ENCODE measurements around the gene DCAF12L2.
"Not testable (repeated sequence)": the region's sequence is repeated elsewhere in the genome, so short reads cannot be mapped to it uniquely, and the experiment has no call there.

The DCAF12L2 gene

GRCh38 chrX:126165721-126166461 lies at the start of gene DCAF12L2:
Gene DCAF12L2 (minus strand): TSS chrX:126166289. CDS start chrX:126165924, 365 bp downstream.
- DNase-seq: no peak

DNA sequence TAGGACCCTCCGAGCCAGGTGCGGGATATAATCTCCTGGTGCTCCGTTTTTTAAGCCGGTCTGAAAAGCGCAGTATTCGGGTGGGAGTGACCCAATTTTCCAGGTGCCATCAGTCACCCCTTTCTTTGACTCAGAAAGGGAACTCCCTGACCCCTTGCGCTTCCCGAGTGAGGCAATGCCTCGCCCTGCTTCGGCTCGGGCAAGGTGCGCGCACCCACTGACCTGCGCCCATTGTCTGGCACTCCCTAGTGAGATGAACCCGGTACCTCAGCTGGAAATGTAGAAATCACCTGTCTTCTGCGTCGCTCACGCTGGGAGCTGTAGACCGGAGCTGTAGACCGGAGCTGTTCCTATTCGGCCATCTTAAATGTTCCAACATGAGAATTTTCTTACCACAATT lies 24.8 kb upstream of the DCAF12L2 start:
- DNase-seq: not testable (repeated sequence)

DNA sequence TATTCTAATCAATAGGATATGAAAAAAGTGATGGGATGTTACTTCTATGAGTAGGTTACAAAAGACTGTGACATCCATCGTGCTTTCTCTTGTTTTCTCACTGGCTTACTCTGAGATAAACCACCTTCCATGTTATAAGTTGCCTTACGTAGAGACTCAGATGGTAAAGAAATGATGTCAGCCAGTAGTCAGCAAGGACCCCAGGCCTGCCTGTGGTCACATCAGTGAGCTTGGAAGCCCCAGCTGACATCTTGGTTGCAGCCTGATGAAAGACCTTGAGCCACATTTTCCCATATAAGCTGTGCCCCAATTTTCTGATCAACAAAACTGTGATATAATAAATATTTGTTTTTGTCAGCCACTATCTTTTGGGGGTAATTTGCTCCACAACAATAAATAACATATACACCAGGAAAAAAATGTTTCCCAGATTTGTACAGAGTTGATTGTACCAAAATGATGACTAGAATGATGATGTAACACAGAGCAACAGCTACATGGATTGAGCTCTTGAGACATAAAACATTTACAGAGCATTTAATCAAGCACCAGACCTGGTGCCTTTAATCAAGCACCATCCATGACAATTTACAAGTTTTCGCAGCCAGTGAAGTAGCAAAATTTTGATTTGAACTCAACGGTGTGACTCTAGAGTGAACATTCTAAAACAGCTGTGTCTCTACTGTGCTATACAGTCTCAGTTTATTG lies 11.2 kb upstream of the DCAF12L2 start:
- no peak for DNase-seq

- DNase-seq: no peak
Measured at GRCh38 chrX:126170720-126171119, 4.6 kb upstream of the DCAF12L2 start.

DNA sequence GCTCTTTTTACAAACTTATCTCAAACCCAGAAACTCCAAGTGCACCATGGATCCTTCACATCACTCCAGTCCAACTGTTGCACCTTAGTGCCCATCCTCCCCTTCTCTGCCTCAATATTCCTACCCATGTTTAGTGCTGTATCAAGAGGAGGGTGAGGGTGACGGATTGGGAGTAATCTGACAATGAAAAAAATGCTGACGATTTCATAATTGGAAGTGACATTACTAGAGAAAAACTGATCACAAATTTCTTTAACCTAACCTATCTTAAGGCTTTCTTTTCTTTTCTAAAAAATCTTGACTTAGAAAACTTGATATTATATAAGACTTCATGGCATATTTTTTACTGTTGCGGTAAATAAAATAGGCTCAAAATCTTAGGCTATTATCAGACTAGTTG lies 1.5 kb upstream of the DCAF12L2 start:
- DNase-seq: no peak

GRCh38 chrX:126165401-126165720 lies 728 bp downstream of the DCAF12L2 start:
- DNase-seq: no peak

DNA sequence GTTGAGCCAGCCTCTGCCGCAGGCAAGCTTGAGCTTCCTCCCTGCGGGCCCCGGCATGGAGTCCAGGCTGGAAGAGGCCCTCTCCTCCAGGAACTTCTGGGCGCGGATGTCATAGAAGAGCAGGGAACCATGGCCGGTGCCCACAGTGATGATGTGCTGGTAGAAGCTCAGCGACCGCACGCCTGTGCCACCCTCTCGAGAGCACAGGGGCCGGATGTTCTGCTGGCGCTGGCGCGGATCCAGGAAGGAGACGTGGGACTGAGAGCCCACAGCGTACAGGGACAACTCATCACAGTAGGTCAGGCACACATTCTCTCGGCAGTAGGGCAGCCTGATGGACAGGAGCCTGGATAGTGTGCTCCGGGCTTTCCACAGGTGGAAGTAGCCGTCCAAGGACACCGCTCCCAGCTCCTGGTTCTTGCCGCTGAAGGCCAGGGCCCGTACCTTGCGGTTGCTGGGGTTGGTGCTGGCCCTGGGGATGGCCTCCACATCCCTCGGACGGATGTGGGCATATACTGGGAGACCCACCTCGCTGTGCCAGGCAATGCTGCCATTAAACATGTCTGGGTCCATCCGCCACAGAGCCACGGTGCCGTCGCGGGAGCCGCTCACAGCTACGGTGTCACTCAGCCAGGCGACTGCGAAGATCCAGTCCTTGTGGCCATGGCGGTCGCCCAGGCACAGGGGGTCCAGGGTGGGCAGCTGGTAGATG lies 1.2 kb downstream of the DCAF12L2 start:
- no peak for DNase-seq

DNA sequence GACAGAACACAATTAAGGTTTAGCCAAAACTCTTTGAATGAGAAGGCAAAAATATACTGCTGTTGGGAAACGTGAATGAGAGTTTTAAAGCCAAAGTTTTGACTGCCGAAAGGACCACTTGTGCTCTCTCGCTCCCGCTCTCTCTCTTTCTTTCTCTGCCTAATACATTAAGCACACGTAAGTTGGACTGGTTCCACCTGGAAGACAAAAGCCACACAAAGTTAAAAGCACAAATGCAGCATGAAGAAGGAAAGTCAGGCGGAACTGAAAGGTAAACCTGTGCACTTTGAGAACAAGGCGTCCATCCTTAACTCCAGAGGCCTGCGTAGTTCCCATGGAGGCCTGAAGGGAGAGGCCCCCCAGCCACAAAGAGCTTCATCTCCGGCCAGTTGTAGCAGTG lies 1.9 kb downstream of the DCAF12L2 start:
- DNase-seq: no peak

GRCh38 chrX:126141014-126141413 lies 25.1 kb downstream of the DCAF12L2 start:
- DNase-seq: no peak

DNA sequence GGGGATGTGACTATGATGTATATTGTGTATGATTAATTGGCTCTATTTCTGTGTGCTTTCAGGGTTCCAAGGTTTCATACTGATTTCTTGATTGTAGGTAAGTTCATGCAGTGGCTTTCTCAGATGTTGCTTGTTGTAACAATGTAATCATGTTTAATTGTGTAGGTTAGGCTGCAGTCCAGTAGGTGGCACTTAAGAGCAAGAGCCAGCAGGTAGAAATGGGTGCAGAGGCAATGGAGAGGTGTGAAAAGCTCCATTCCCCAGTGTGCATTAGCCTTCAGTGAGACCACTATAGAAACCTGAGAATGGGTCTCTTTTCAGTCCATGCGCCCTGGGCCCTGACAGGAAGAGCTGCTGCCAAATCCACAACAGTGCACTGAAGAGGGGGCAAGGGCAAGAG lies 28.2 kb downstream of the DCAF12L2 start:
- DNase-seq: no peak

DNA sequence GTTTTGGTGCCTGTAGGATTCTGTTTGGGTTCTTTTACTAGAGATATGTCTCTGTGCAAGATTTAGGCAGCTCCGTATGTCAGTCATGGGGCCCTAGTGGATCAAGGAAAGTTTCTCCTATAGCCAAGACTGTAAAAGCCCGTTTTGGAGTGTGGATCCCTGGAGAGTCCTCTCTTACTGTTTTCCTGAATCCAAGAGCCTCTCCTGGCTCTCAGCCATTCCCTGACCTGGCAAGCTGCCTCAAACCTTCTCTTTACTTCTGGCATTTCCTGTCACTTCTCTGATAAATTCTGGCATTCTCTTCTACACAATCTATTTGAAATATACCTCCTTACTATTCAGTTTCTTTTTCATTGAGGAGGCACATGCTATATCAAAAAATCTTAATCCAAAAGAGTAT lies 41.4 kb downstream of the DCAF12L2 start:
- no peak for DNase-seq
